Mucosa of descending colon (tissue), 3 donors: ENCODE results near the gene SIRT5. TPM values are rescaled to one million over a fixed set of nuclear protein-coding genes. Genes with fewer than 3 reads are reported as not detected.

Experiments
- ATAC-seq: fragments of 200-7000 bp; cut with Tn5 transposase; one replicate; pipeline ENCODE4 v1.9.1; 2020; ENCODE audit warnings: mild to moderate bottlenecking, moderate library complexity
- DNase-seq, 3 donors: peaks; one replicate each; pipeline ENCODE4 v3.0.0-alpha.2; 2020
- H3K36me3 ChIP-seq: fragments of 200-600 bp; one replicate; pipeline ENCODE4 v1.8.0; 2021; ENCODE audit warnings: low read depth, mild to moderate bottlenecking
- H3K4me1 ChIP-seq: fragments of 200-600 bp; one replicate; pipeline ENCODE4 v1.8.0; 2021; ENCODE audit warnings: low read depth, mild to moderate bottlenecking
- H3K4me3 ChIP-seq: fragments of 200-600 bp; one replicate; pipeline ENCODE4 v1.8.0; 2021; ENCODE audit warnings: mild to moderate bottlenecking
- H3K9me3 ChIP-seq: fragments of 200-600 bp; one replicate; pipeline ENCODE4 v1.8.0; 2021; ENCODE audit warnings: mild to moderate bottlenecking
- CTCF ChIP-seq: fragments of 200-600 bp; IDR thresholded peaks from one replicate; pipeline ENCODE4 v1.8.0; 2022; ENCODE audit warnings: antibody characterized with exemption, mild to moderate bottlenecking
- intact Hi-C, 2 donors: fragments of 100-400 bp; cut with DNase I in 1 of 2; cut with micrococcal nuclease in 1 of 2; formaldehyde crosslinking; loops; one replicate each; pipeline versions ENCODE4 v1.11.0 to v1.11.1; 2022; cut with DNase I, micrococcal nuclease
- total RNA-seq, 3 donors: library from RNA; stranded (reverse); fragmentation: NEBNext Ultra II Directional in 2 of 3; extraction: Animal tissue kit (Norgen Biotek cat#: 25700) in 2 of 3; gene quantifications; one replicate each; pipeline versions ENCODE4 v1.2.1 to v1.2.4, GENCODE V29; 2021 to 2023
- donor health status: DM: no; HTN: no; CAD: no; lungs with moderate emphysema.
- donor health status: DM: no; HTN: no; CAD: no.
- donor health status: DM: no; HTN: yes; CAD: no.

The SIRT5 gene
- total RNA-seq, 3 donors from 2014 or later = 15.9 to 21.1 (median 16.5) TPM

GRCh38 chr6:13576017-13576416 lies 1.6 kb downstream of the SIRT5 start:
- intact Hi-C loops = loop anchor here in 1 of 2 donors (10.0 kb wide), 1 partner anchor 241 kb away; no protein-coding TSS in a partner anchor
- no peaks in the 10 kb centered on the region for H3K36me3 ChIP-seq
- no peak overlapping the region for H3K4me3 ChIP-seq
- H3K4me1 ChIP-seq = peaks cover 3% of the 10 kb centered on the region
- TF ChIP-seq CTCF = no peak
- DNase-seq = no peak
- no peak for ATAC-seq
- H3K9me3 ChIP-seq = no peaks in the 10 kb centered on the region

GRCh38 chr6:13577926-13578325 lies 3.5 kb downstream of the SIRT5 start:
- H3K4me3 ChIP-seq = no peak overlapping the region
- TF ChIP-seq CTCF = no peak
- H3K4me1 ChIP-seq = peaks cover 3% of the 10 kb centered on the region
- no peaks in the 10 kb centered on the region for H3K36me3 ChIP-seq
- no peak for DNase-seq
- intact Hi-C loops = loop anchor here in 1 of 2 donors (10.0 kb wide), 1 partner anchor 243 kb away; no protein-coding TSS in a partner anchor
- no peak for ATAC-seq
- H3K9me3 ChIP-seq = no peaks in the 10 kb centered on the region

- H3K4me1 ChIP-seq = peaks cover 3% of the 10 kb centered on the region
- no peaks in the 10 kb centered on the region for H3K36me3 ChIP-seq
- no peak for ATAC-seq
- no peak for TF ChIP-seq CTCF
- intact Hi-C loops = loop anchor here in 1 of 2 donors (10.0 kb wide), 1 partner anchor 245 kb away; no protein-coding TSS in a partner anchor
- H3K9me3 ChIP-seq = no peaks in the 10 kb centered on the region
- H3K4me3 ChIP-seq = no peak overlapping the region
- no peak for DNase-seq
Observed at GRCh38 chr6:13579911-13580310, 5.5 kb downstream of the SIRT5 start.

- no peaks in the 10 kb centered on the region for H3K4me1 ChIP-seq
- H3K36me3 ChIP-seq = no peaks in the 10 kb centered on the region
- no peak overlapping the region for H3K4me3 ChIP-seq
- intact Hi-C loops = no loop called here
- TF ChIP-seq CTCF = no peak
- ATAC-seq (no peak), DNase-seq (no peak)
- H3K9me3 ChIP-seq = no peaks in the 10 kb centered on the region
Observed at GRCh38 chr6:13581700-13582229, 7.4 kb downstream of the SIRT5 start.

GRCh38 chr6:13586603-13587542 lies 12.5 kb downstream of the SIRT5 start:
- Histone ChIP-seq H3K9me3 (no peaks in the 10 kb centered on the region), H3K36me3 (no peaks in the 10 kb centered on the region), H3K4me1 (no peaks in the 10 kb centered on the region), H3K4me3 (no peak overlapping the region)
- intact Hi-C loops = no loop called here
- no peak for DNase-seq
- no peak for TF ChIP-seq CTCF
- no peak for ATAC-seq
